DND-41 (cell line): ENCODE measurements around the gene RFLNA.

ENCODE experiments used
- ATAC-seq: fragments of 200-7000 bp; cut with Tn5 transposase; 3 replicates; pipeline ENCODE4 v1.9.1; 2021; ENCODE audit warnings: low read depth; ENCODE audit not compliant: insufficient read depth
- DNase-seq: peaks from one replicate; pipeline ENCODE4 v3.0.0-alpha.2; 2020
- H2AFZ ChIP-seq: 2 replicates; pipeline ENCODE4 v1.6.0; 2012; ENCODE audit warnings: low read depth, low read length
- H3K27ac ChIP-seq: 2 replicates; pipeline ENCODE4 v1.5.1; 2012; ENCODE audit warnings: low read length, inconsistent platforms
- H3K27me3 ChIP-seq: fragments of 200-600 bp; sonication (generic); 2 replicates; pipeline ENCODE4 v1.6.0; 2012; ENCODE audit warnings: low read length, mild to moderate bottlenecking, inconsistent platforms; ENCODE audit not compliant: insufficient read depth, poor library complexity
- H3K36me3 ChIP-seq: 2 replicates; pipeline ENCODE4 v1.5.1; 2012; ENCODE audit warnings: low read length, inconsistent platforms; ENCODE audit not compliant: insufficient read depth
- H3K4me1 ChIP-seq: 2 replicates; pipeline ENCODE4 v1.5.1; 2012; ENCODE audit warnings: mild to moderate bottlenecking, low read length; ENCODE audit not compliant: insufficient read depth
- H3K4me2 ChIP-seq: 2 replicates; pipeline ENCODE4 v1.6.0; 2012; ENCODE audit warnings: mild to moderate bottlenecking, moderate library complexity, low read length, inconsistent platforms; ENCODE audit not compliant: insufficient read depth
- H3K4me3 ChIP-seq, 2 experiments: fragments of 200-600 bp in 1 of 2; shearing (Covaris generic) in 1 of 2; 2 replicates each; pipeline ENCODE4 v1.5.1; 2012 to 2016; ENCODE audit warnings: inconsistent platforms in 2 of 2, low read length in 2 of 2, mild to moderate bottlenecking in 2 of 2, low read depth in 1 of 2, moderate library complexity in 1 of 2
- H3K79me2 ChIP-seq: 2 replicates; pipeline ENCODE4 v1.6.0; 2012; ENCODE audit warnings: low read length, inconsistent platforms; ENCODE audit not compliant: insufficient read depth
- H3K9ac ChIP-seq: 2 replicates; pipeline ENCODE4 v1.6.0; 2012; ENCODE audit warnings: low read depth, mild to moderate bottlenecking, inconsistent platforms, low read length, moderate library complexity
- H3K9me3 ChIP-seq: 2 replicates; pipeline ENCODE4 v1.5.1; 2012; ENCODE audit warnings: low read length, moderate library complexity, mild to moderate bottlenecking, inconsistent platforms; ENCODE audit not compliant: insufficient read depth, severe bottlenecking
- H4K20me1 ChIP-seq: 2 replicates; pipeline ENCODE4 v1.6.0; 2012; ENCODE audit warnings: low read length; ENCODE audit not compliant: insufficient read depth
- EZH2 ChIP-seq: IDR thresholded peaks from 3 replicates; pipeline ENCODE4 v1.6.1; 2012; ENCODE audit warnings: borderline replicate concordance, low read depth, mild to moderate bottlenecking, moderate library complexity, low read length, inconsistent platforms; ENCODE audit not compliant: severe bottlenecking
- TF ChIP-seq, protein P1 (sequence below): IDR thresholded peaks from 2 replicates; pipeline ENCODE4 v1.5.1; 2012; ENCODE audit warnings: borderline replicate concordance, low read length, moderate library complexity, mild to moderate bottlenecking; ENCODE audit not compliant: poor library complexity, severe bottlenecking; ENCODE audit errors: extremely low read depth

RFLNA gene

DNA sequence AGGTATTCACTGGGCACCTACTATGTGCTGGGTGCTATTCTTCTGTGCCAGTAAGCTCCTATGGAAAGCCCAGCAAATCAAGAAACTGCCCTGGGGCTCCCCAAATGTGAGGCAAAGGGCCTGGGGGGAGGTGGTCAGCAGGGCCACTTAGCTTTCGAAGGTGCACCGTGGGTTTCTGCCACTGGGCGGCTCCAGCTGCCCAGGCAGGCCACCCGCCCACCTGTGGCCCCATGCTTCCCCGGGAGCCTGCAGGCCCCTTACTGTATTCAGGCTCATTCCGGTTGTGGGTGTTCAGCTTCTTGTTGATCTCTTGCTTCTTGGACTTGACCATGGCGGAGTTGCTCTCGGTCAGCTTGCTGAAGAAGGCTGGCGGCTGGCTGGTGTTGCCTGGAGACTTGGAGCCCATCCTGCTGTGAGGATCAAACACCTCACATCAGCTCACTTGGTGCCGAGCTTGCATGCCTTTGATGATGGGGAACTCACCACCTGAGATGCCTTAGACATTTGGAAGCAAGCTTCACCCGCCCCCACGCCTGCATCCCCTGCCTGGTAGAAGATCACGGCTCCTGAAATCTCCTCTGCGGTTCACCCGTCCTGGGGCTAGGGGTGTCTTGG, 37.3 kb downstream of the RFLNA start:
- H3K27me3 ChIP-seq: no peaks in the 10 kb centered on the region
- DNase-seq (no peak), ATAC-seq (no peak)
- no peak overlapping the region for H2AFZ ChIP-seq
- no peak overlapping the region for H3K9ac ChIP-seq
- peaks cover 91% of the 10 kb centered on the region for H3K36me3 ChIP-seq
- no peaks in the 10 kb centered on the region for H3K9me3 ChIP-seq
- H3K27ac ChIP-seq: no peak overlapping the region
- 0 out of 2 replicates have a peak, but pooled peaks cover 5% of the 10 kb centered on the region for H4K20me1 ChIP-seq
- no peak overlapping the region for H3K4me2 ChIP-seq
- no peak overlapping the region for H3K4me3 ChIP-seq
- TF ChIP-seq, protein P1, sequence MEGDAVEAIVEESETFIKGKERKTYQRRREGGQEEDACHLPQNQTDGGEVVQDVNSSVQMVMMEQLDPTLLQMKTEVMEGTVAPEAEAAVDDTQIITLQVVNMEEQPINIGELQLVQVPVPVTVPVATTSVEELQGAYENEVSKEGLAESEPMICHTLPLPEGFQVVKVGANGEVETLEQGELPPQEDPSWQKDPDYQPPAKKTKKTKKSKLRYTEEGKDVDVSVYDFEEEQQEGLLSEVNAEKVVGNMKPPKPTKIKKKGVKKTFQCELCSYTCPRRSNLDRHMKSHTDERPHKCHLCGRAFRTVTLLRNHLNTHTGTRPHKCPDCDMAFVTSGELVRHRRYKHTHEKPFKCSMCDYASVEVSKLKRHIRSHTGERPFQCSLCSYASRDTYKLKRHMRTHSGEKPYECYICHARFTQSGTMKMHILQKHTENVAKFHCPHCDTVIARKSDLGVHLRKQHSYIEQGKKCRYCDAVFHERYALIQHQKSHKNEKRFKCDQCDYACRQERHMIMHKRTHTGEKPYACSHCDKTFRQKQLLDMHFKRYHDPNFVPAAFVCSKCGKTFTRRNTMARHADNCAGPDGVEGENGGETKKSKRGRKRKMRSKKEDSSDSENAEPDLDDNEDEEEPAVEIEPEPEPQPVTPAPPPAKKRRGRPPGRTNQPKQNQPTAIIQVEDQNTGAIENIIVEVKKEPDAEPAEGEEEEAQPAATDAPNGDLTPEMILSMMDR: no peak
- TF ChIP-seq EZH2: no peak
- no peaks in the 10 kb centered on the region for H3K4me1 ChIP-seq
- H3K79me2 ChIP-seq: no peaks in the 10 kb centered on the region

- no peaks in the 10 kb centered on the region for H3K79me2 ChIP-seq
- DNase-seq (no peak), ATAC-seq (no peak)
- 0 out of 2 replicates have a peak, but pooled peaks cover 5% of the 10 kb centered on the region for H4K20me1 ChIP-seq
- no peak overlapping the region for H3K9ac ChIP-seq
- no peaks in the 10 kb centered on the region for H3K9me3 ChIP-seq
- no peak overlapping the region for H2AFZ ChIP-seq
- TF ChIP-seq, protein P1: no peak
- H3K36me3 ChIP-seq: peaks cover 92% of the 10 kb centered on the region
- no peak overlapping the region for H3K4me2 ChIP-seq
- no peaks in the 10 kb centered on the region for H3K27me3 ChIP-seq
- no peaks in the 10 kb centered on the region for H3K4me1 ChIP-seq
- no peak overlapping the region for H3K27ac ChIP-seq
- no peak overlapping the region for H3K4me3 ChIP-seq
These were observed 38.0 kb downstream of the RFLNA start for GRCh38 chr12:124332900-124333299.

- Histone ChIP-seq H3K9me3 (no peaks in the 10 kb centered on the region), H3K27ac (no peak overlapping the region), H3K36me3 (peaks cover 87% of the 10 kb centered on the region), H3K4me1 (no peaks in the 10 kb centered on the region), H3K4me2 (no peak overlapping the region), H3K4me3 (no peak overlapping the region), H4K20me1 (0 out of 2 replicates have a peak, but pooled peaks cover 5% of the 10 kb centered on the region), H3K79me2 (no peaks in the 10 kb centered on the region), H3K27me3 (no peaks in the 10 kb centered on the region), H2AFZ (no peak overlapping the region), H3K9ac (no peak overlapping the region)
- no peak for ATAC-seq
- TF ChIP-seq, protein P1: no peak
- no peak for TF ChIP-seq EZH2
- no peak for DNase-seq
These were observed 38.8 kb downstream of the RFLNA start for GRCh38 chr12:124333724-124334123.
